ENCODE data around the gene RC3H1.

RC3H1 gene

GRCh38 chr1:173925306-173926242, 96.6 kb downstream of the RC3H1 start:
- H3K9me3 Mint-ChIP-seq: no peaks in the 10 kb centered on the region
- H3K36me3 Mint-ChIP-seq (ENCODE audit: low read depth): peaks cover 13% of the 10 kb centered on the region
- H3K4me1 Mint-ChIP-seq: no peaks in the 10 kb centered on the region
- H3K27me3 Mint-ChIP-seq (ENCODE audit: low read depth): no peaks in the 10 kb centered on the region
- TF ChIP-seq, protein P1, sequence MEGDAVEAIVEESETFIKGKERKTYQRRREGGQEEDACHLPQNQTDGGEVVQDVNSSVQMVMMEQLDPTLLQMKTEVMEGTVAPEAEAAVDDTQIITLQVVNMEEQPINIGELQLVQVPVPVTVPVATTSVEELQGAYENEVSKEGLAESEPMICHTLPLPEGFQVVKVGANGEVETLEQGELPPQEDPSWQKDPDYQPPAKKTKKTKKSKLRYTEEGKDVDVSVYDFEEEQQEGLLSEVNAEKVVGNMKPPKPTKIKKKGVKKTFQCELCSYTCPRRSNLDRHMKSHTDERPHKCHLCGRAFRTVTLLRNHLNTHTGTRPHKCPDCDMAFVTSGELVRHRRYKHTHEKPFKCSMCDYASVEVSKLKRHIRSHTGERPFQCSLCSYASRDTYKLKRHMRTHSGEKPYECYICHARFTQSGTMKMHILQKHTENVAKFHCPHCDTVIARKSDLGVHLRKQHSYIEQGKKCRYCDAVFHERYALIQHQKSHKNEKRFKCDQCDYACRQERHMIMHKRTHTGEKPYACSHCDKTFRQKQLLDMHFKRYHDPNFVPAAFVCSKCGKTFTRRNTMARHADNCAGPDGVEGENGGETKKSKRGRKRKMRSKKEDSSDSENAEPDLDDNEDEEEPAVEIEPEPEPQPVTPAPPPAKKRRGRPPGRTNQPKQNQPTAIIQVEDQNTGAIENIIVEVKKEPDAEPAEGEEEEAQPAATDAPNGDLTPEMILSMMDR (IDR thresholded peaks at IDR 0.05; ENCODE audit: unreplicated experiment in 3 of 3): no peak
- peak overlapping the region in 2 of 3 experiments; percentile 52 to 67 for H3K27ac Mint-ChIP-seq
- H3K4me3 Mint-ChIP-seq: no peak overlapping the region

- Mint-ChIP-seq H3K27me3 (ENCODE audit: low read depth) (no peaks in the 10 kb centered on the region), H3K4me3 (no peak overlapping the region), H3K36me3 (ENCODE audit: low read depth) (no peaks in the 10 kb centered on the region), H3K4me1 (no peaks in the 10 kb centered on the region), H3K27ac (no peak overlapping the region), H3K9me3 (no peaks in the 10 kb centered on the region)
- TF ChIP-seq, protein P1 (IDR thresholded peaks at IDR 0.05; ENCODE audit: unreplicated experiment in 3 of 3): no peak
These were observed 101.3 kb downstream of the RC3H1 start for GRCh38 chr1:173920861-173921260.

DNA sequence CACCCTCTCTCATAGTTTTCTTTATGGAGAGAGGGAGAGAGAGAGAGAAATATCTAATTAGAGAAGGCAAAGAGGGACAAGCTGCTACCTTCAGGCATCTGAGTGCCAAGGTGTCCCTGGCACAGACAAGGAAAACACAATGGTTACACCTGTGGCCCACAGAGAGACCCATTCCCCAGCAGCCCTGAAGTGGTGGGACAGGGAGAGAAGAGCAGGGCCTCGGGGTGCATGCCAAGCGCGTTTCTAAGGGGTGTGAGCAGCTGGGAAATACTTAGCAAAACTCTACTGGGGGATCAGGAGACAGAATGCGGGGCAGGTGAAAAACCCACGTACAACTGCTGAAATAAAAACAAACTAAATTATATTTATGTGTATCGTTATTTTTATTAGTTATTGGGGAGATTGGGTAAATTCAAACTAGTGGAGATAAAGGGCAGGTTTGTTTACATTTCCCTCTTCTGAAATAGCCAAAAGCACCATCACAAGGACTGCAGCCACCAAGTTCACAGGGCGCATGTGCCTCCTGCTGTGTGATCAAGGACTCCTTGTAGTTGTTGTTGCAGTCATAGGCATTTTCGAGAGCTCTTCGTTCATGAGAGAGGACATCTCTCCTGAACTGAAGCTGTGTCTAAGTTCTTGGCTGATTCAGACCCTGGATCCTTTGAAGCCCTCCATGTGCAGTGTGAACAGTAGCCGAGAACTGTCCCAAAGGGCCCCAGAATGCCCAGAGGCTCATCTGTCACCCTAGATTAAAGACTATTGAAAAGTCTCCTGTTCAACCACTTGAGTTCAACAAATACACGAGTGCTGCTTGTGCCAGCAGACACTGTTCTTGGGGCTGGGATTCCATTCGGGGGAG, 104.3 kb downstream of the RC3H1 start:
- Mint-ChIP-seq H3K27me3 (ENCODE audit: low read depth) (no peaks in the 10 kb centered on the region), H3K36me3 (ENCODE audit: low read depth) (no peaks in the 10 kb centered on the region), H3K4me3 (no peak overlapping the region), H3K9me3 (no peaks in the 10 kb centered on the region), H3K4me1 (no peaks in the 10 kb centered on the region), H3K27ac (no peak overlapping the region)
- TF ChIP-seq, protein P1 (IDR thresholded peaks at IDR 0.05; ENCODE audit: unreplicated experiment in 3 of 3): no peak

- TF ChIP-seq, protein P1 (IDR thresholded peaks at IDR 0.05; ENCODE audit: unreplicated experiment in 3 of 3): no peak
- H3K4me3 Mint-ChIP-seq: no peak within 1 kb of the TSS
- no peaks in the 10 kb centered on the region for H3K27me3 Mint-ChIP-seq (ENCODE audit: low read depth)
- no peaks in the 10 kb centered on the region for H3K4me1 Mint-ChIP-seq
- no peaks in the 10 kb centered on the region for H3K9me3 Mint-ChIP-seq
- no peaks in the 10 kb centered on the region for H3K36me3 Mint-ChIP-seq (ENCODE audit: low read depth)
- H3K27ac Mint-ChIP-seq: no peak within 1 kb of the TSS
These were observed 105.0 kb downstream of the RC3H1 start, which contains the start of gene SERPINC1 for GRCh38 chr1:173917149-173917548. SERPINC1 (minus strand) TSS chr1:173917327; CDS start chr1:173917259, 68 bp downstream.

DNA sequence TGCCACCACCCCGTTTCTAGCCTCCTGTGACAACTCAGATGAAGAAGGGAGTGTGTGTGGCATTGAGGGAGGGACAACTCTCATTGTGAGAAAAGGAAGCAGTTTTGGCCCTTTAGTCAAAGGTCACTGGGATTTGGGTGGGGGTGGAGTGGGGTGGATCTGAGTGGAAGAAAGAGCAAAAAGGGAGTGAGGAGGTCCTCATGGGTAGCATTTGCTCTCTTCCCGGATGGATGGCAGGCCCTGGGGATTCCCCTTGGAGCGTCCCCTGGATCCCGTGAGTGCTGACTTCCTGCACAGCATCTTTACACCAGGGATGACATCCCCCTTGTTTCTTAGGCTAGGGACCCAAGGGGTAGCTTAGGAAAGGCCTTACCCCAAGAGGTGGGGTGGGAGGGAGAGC, 105.5 kb downstream of the RC3H1 start:
- Mint-ChIP-seq H3K4me3 (no peak overlapping the region), H3K9me3 (no peaks in the 10 kb centered on the region), H3K4me1 (no peaks in the 10 kb centered on the region), H3K27ac (no peak overlapping the region), H3K36me3 (ENCODE audit: low read depth) (no peaks in the 10 kb centered on the region), H3K27me3 (ENCODE audit: low read depth) (no peaks in the 10 kb centered on the region)
- TF ChIP-seq, protein P1 (IDR thresholded peaks at IDR 0.05; ENCODE audit: unreplicated experiment in 3 of 3): no peak
